IPS DF 6.9 (cell line): ENCODE data around the gene ANAPC7.
"Not testable (repeated sequence)": the region's sequence is repeated elsewhere in the genome, so short reads cannot be mapped to it uniquely, and the experiment has no call there.

Experiments
- DNase-seq: peaks from one replicate; pipeline ENCODE4 v3.0.0-alpha.2; 2013; ENCODE audit warnings: low read depth, low spot score
- H3K27ac ChIP-seq: one replicate; pipeline ENCODE4 v1.5.1; 2013; ENCODE audit warnings: low read length, control low read depth
- H3K27me3 ChIP-seq: 2 replicates; pipeline ENCODE4 v1.6.1; 2013; ENCODE audit warnings: mild to moderate bottlenecking, low read length; ENCODE audit not compliant: control insufficient read depth, insufficient read depth
- H3K36me3 ChIP-seq: 2 replicates; pipeline ENCODE4 v1.6.1; 2013; ENCODE audit warnings: low read length; ENCODE audit not compliant: control insufficient read depth, insufficient read depth
- H3K4me1 ChIP-seq: 2 replicates; pipeline ENCODE4 v1.6.1; 2013; ENCODE audit warnings: low read length; ENCODE audit not compliant: control insufficient read depth, insufficient read depth
- H3K4me3 ChIP-seq: 2 replicates; pipeline ENCODE4 v1.5.1; 2013; ENCODE audit warnings: mild to moderate bottlenecking, low read length
- H3K9me3 ChIP-seq: 2 replicates; pipeline ENCODE4 v1.6.1; 2013; ENCODE audit warnings: low read length, inconsistent platforms; ENCODE audit not compliant: control insufficient read depth, insufficient read depth
- WGBS: extraction: QIAGEN DNeasy Blood & Tissue Kit; methylation state at CpG from one replicate; pipeline ENCODE4 v1.1.7; 2013; ENCODE audit warnings: mixed read lengths, missing lambda C conversion rate; ENCODE audit not compliant: insufficient read length, insufficient coverage; 5-methylcytosine and 5-hydroxymethylcytosine counted together

Gene ANAPC7

GRCh38 chr12:110403146-110403975 lies at the start of gene ANAPC7:
ANAPC7 (minus strand) TSS chr12:110403708; CDS start chr12:110403627, 81 bp downstream.
- H3K4me3 ChIP-seq: peak within 1 kb of the TSS; percentile 99
- no peak within 1 kb of the TSS for H3K27ac ChIP-seq
- WGBS: no CpG with 5 or more reads among the region's 62 CpGs
- no peaks in the 10 kb centered on the region for H3K9me3 ChIP-seq
- no peaks in the 10 kb centered on the region; the same call in 1 of the 2 replicates for H3K4me1 ChIP-seq
- H3K36me3 ChIP-seq: no peaks in the 10 kb centered on the region; the same call in 1 of the 2 replicates
- no peaks in the 10 kb centered on the region for H3K27me3 ChIP-seq
- peak; percentile 64 for DNase-seq

- peaks cover 4% of the 10 kb centered on the region; the same call in 1 of the 2 replicates for H3K36me3 ChIP-seq
- no peaks in the 10 kb centered on the region for H3K27me3 ChIP-seq
- H3K27ac ChIP-seq: no peak overlapping the region
- no peaks in the 10 kb centered on the region for H3K4me1 ChIP-seq
- no CpG with 5 or more reads among the region's 1 CpG for WGBS
- H3K4me3 ChIP-seq: no peak overlapping the region
- no peaks in the 10 kb centered on the region for H3K9me3 ChIP-seq
- DNase-seq: no peak
Observed at GRCh38 chr12:110451263-110451662, 47.8 kb upstream of the ANAPC7 start.

- Histone ChIP-seq H3K27ac (no peak within 1 kb of the TSS), H3K4me1 (no peaks in the 10 kb centered on the region), H3K9me3 (no peaks in the 10 kb centered on the region), H3K36me3 (no peaks in the 10 kb centered on the region; the same call in 1 of the 2 replicates), H3K4me3 (peak within 1 kb of the TSS; percentile 100), H3K27me3 (no peaks in the 10 kb centered on the region)
- WGBS: no CpG with 5 or more reads among the region's 51 CpGs
- peak; percentile 93 for DNase-seq
Observed at GRCh38 chr12:110449799-110450497, 46.4 kb upstream of the ANAPC7 start, which contains the start of gene ARPC3. ARPC3 (minus strand) TSS chr12:110450337; CDS start chr12:110450260, 77 bp downstream.

GRCh38 chr12:110444455-110444854 lies 40.9 kb upstream of the ANAPC7 start:
- H3K9me3 ChIP-seq: no peaks in the 10 kb centered on the region
- H3K27me3 ChIP-seq: no peaks in the 10 kb centered on the region
- no peak overlapping the region for H3K4me3 ChIP-seq
- H3K27ac ChIP-seq: no peak overlapping the region
- H3K4me1 ChIP-seq: no peaks in the 10 kb centered on the region
- no peak for DNase-seq
- 0 out of 2 replicates have a peak, but pooled peaks cover 2% of the 10 kb centered on the region for H3K36me3 ChIP-seq
- WGBS: no CpG with 5 or more reads among the region's 3 CpGs

GRCh38 chr12:110436231-110436630 lies 32.7 kb upstream of the ANAPC7 start:
- no peak for DNase-seq
- no peaks in the 10 kb centered on the region for H3K4me1 ChIP-seq
- WGBS: no CpG with 5 or more reads among the region's 2 CpGs
- no peaks in the 10 kb centered on the region for H3K27me3 ChIP-seq
- peaks cover 2% of the 10 kb centered on the region; the same call in 1 of the 2 replicates for H3K36me3 ChIP-seq
- H3K27ac ChIP-seq: no peak overlapping the region
- no peaks in the 10 kb centered on the region for H3K9me3 ChIP-seq
- H3K4me3 ChIP-seq: no peak overlapping the region

- H3K27me3 ChIP-seq: no peaks in the 10 kb centered on the region
- DNase-seq: no peak
- no peak overlapping the region for H3K4me3 ChIP-seq
- no peaks in the 10 kb centered on the region; the same call in 1 of the 2 replicates for H3K4me1 ChIP-seq
- peaks cover 2% of the 10 kb centered on the region; the same call in 1 of the 2 replicates for H3K36me3 ChIP-seq
- no CpG with 5 or more reads among the region's 12 CpGs for WGBS
- H3K27ac ChIP-seq: no peak overlapping the region
- H3K9me3 ChIP-seq: no peaks in the 10 kb centered on the region
Observed at GRCh38 chr12:110431957-110432587, 28.6 kb upstream of the ANAPC7 start.

GRCh38 chr12:110429676-110430075 lies 26.2 kb upstream of the ANAPC7 start:
- H3K4me1 ChIP-seq, H3K9me3 ChIP-seq, H3K27me3 ChIP-seq, DNase-seq, H3K4me3 ChIP-seq, H3K27ac ChIP-seq, H3K36me3 ChIP-seq: not testable (repeated sequence)
- WGBS: no CpG with 5 or more reads among the region's 15 CpGs

- H3K4me1 ChIP-seq: peaks cover 3% of the 10 kb centered on the region
- WGBS: no CpG with 5 or more reads among the region's 3 CpGs
- H3K27ac ChIP-seq: no peak overlapping the region
- H3K27me3 ChIP-seq: no peaks in the 10 kb centered on the region
- H3K9me3 ChIP-seq: no peaks in the 10 kb centered on the region
- H3K36me3 ChIP-seq: no peaks in the 10 kb centered on the region
- no peak for DNase-seq
- no peak overlapping the region for H3K4me3 ChIP-seq
Observed at GRCh38 chr12:110426406-110426805, 22.9 kb upstream of the ANAPC7 start.

- Histone ChIP-seq H3K27me3 (no peaks in the 10 kb centered on the region), H3K9me3 (no peaks in the 10 kb centered on the region), H3K36me3 (no peaks in the 10 kb centered on the region), H3K4me3 (no peak overlapping the region), H3K27ac (no peak overlapping the region), H3K4me1 (peaks cover 3% of the 10 kb centered on the region; the same call in 1 of the 2 replicates)
- no CpG with 5 or more reads among the region's 3 CpGs for WGBS
- peak; percentile 9 for DNase-seq
Observed at GRCh38 chr12:110424237-110424636, 20.7 kb upstream of the ANAPC7 start.

- H3K27me3 ChIP-seq: no peaks in the 10 kb centered on the region
- H3K27ac ChIP-seq: no peak overlapping the region
- no peak for DNase-seq
- no peak overlapping the region for H3K4me3 ChIP-seq
- WGBS: no CpG with 5 or more reads among the region's 4 CpGs
- H3K36me3 ChIP-seq: no peaks in the 10 kb centered on the region
- peaks cover 3% of the 10 kb centered on the region; the same call in 1 of the 2 replicates for H3K4me1 ChIP-seq
- no peaks in the 10 kb centered on the region for H3K9me3 ChIP-seq
Observed at GRCh38 chr12:110421701-110422100, 18.2 kb upstream of the ANAPC7 start.
